ENCODE measurements around the gene BOD1. TPM values are rescaled to one million over a fixed set of nuclear protein-coding genes. Genes with fewer than 3 reads are reported as not detected.

Gene BOD1
- total RNA-seq, 2 experiments from 2014 or later: 14.3 to 15.9 TPM

- Mint-ChIP-seq H3K4me1 (no peaks in the 10 kb centered on the region), H3K27ac (no peak overlapping the region), H3K36me3 (ENCODE audit: low read depth) (no peaks in the 10 kb centered on the region), H3K9me3 (no peaks in the 10 kb centered on the region), H3K4me3 (no peak overlapping the region), H3K27me3 (peaks cover 2% of the 10 kb centered on the region)
- DNase-seq: no peak
- ChIA-PET POLR2A (no interaction called here), CTCF (no interaction called here)
Measured at GRCh38 chr5:173630724-173631365, 14.4 kb upstream of the BOD1 start.

GRCh38 chr5:173629628-173630027, 13.2 kb upstream of the BOD1 start:
- ChIA-PET CTCF (interaction anchor here (0.8 to 1.1 kb wide), 2 partner anchors 14 to 344 kb away, joined by 3 read pairs; no protein-coding TSS in a partner anchor), POLR2A (no interaction called here)
- H3K27ac Mint-ChIP-seq: no peak overlapping the region
- no peaks in the 10 kb centered on the region for H3K36me3 Mint-ChIP-seq (ENCODE audit: low read depth)
- no peaks in the 10 kb centered on the region for H3K4me1 Mint-ChIP-seq
- no peaks in the 10 kb centered on the region for H3K9me3 Mint-ChIP-seq
- H3K4me3 Mint-ChIP-seq: no peak overlapping the region
- peaks cover 2% of the 10 kb centered on the region for H3K27me3 Mint-ChIP-seq
- DNase-seq: no peak

- POLR2A ChIA-PET: no interaction called here
- peaks cover 1% of the 10 kb centered on the region for H3K4me1 Mint-ChIP-seq
- H3K27ac Mint-ChIP-seq: no peak overlapping the region
- H3K27me3 Mint-ChIP-seq: peaks cover 2% of the 10 kb centered on the region
- CTCF ChIA-PET: interaction anchor here (1.1 kb wide), 1 partner anchor 12 kb away, joined by 3 read pairs; no protein-coding TSS in a partner anchor
- DNase-seq: no peak
- no peaks in the 10 kb centered on the region for H3K9me3 Mint-ChIP-seq
- no peaks in the 10 kb centered on the region for H3K36me3 Mint-ChIP-seq (ENCODE audit: low read depth)
- H3K4me3 Mint-ChIP-seq: no peak overlapping the region
Measured at GRCh38 chr5:173628501-173628900, 12.1 kb upstream of the BOD1 start.

- H3K4me3 Mint-ChIP-seq: no peak overlapping the region
- H3K9me3 Mint-ChIP-seq: no peaks in the 10 kb centered on the region
- no peaks in the 10 kb centered on the region for H3K36me3 Mint-ChIP-seq (ENCODE audit: low read depth)
- H3K27ac Mint-ChIP-seq: no peak overlapping the region
- ChIA-PET POLR2A (no interaction called here), CTCF (no interaction called here)
- DNase-seq: no peak
- peaks cover 3% of the 10 kb centered on the region for H3K4me1 Mint-ChIP-seq
- H3K27me3 Mint-ChIP-seq: peaks cover 2% of the 10 kb centered on the region
Measured at GRCh38 chr5:173627860-173628392, 11.5 kb upstream of the BOD1 start.

- H3K36me3 Mint-ChIP-seq (ENCODE audit: low read depth): no peaks in the 10 kb centered on the region
- H3K9me3 Mint-ChIP-seq: no peaks in the 10 kb centered on the region
- H3K4me3 Mint-ChIP-seq: no peak overlapping the region
- no peak for DNase-seq
- ChIA-PET POLR2A (no interaction called here), CTCF (interaction anchor here (1.2 kb wide), 1 partner anchor 346 kb away, joined by 5 read pairs; no protein-coding TSS in a partner anchor)
- peaks cover 3% of the 10 kb centered on the region for H3K4me1 Mint-ChIP-seq
- peaks cover 2% of the 10 kb centered on the region for H3K27me3 Mint-ChIP-seq
- H3K27ac Mint-ChIP-seq: no peak overlapping the region
Measured at GRCh38 chr5:173627271-173627670, 10.8 kb upstream of the BOD1 start.

- Mint-ChIP-seq H3K4me3 (no peak overlapping the region), H3K9me3 (no peaks in the 10 kb centered on the region), H3K27me3 (peaks cover 2% of the 10 kb centered on the region), H3K36me3 (ENCODE audit: low read depth) (no peaks in the 10 kb centered on the region), H3K4me1 (peaks cover 3% of the 10 kb centered on the region), H3K27ac (no peak overlapping the region)
- ChIA-PET POLR2A (no interaction called here), CTCF (interaction anchor here (1.2 kb wide), 1 partner anchor 346 kb away, joined by 5 read pairs; no protein-coding TSS in a partner anchor)
- no peak for DNase-seq
Measured at GRCh38 chr5:173626505-173626820, 10.0 kb upstream of the BOD1 start.

GRCh38 chr5:173625673-173626504, 9.4 kb upstream of the BOD1 start:
- DNase-seq: no peak
- no peak overlapping the region for H3K4me3 Mint-ChIP-seq
- POLR2A ChIA-PET: interaction anchor here (1.4 kb wide), 1 partner anchor 10 kb away, joined by 4 read pairs; no protein-coding TSS in a partner anchor
- peaks cover 3% of the 10 kb centered on the region for H3K4me1 Mint-ChIP-seq
- H3K36me3 Mint-ChIP-seq (ENCODE audit: low read depth): no peaks in the 10 kb centered on the region
- CTCF ChIA-PET: interaction anchor here (1.2 kb wide), 1 partner anchor 347 kb away, joined by 5 read pairs; no protein-coding TSS in a partner anchor
- H3K27ac Mint-ChIP-seq: no peak overlapping the region
- H3K9me3 Mint-ChIP-seq: no peaks in the 10 kb centered on the region
- H3K27me3 Mint-ChIP-seq: peaks cover 2% of the 10 kb centered on the region

GRCh38 chr5:173625261-173625660, 8.8 kb upstream of the BOD1 start:
- H3K27me3 Mint-ChIP-seq: peaks cover 2% of the 10 kb centered on the region
- DNase-seq: no peak
- no peaks in the 10 kb centered on the region for H3K36me3 Mint-ChIP-seq (ENCODE audit: low read depth)
- ChIA-PET POLR2A (interaction anchor here (1.4 kb wide), 1 partner anchor 9 kb away, joined by 4 read pairs; no protein-coding TSS in a partner anchor), CTCF (interaction anchor here (1.4 kb wide), 1 partner anchor 10 kb away, joined by 4 read pairs; no protein-coding TSS in a partner anchor)
- H3K4me1 Mint-ChIP-seq: peaks cover 3% of the 10 kb centered on the region
- no peak overlapping the region for H3K27ac Mint-ChIP-seq
- H3K9me3 Mint-ChIP-seq: no peaks in the 10 kb centered on the region
- no peak overlapping the region for H3K4me3 Mint-ChIP-seq

- H3K27me3 Mint-ChIP-seq: no peaks in the 10 kb centered on the region
- H3K9me3 Mint-ChIP-seq: no peaks in the 10 kb centered on the region
- DNase-seq: no peak
- CTCF ChIA-PET: interaction anchor here (1.4 kb wide), 1 partner anchor 9 kb away, joined by 4 read pairs; no protein-coding TSS in a partner anchor
- POLR2A ChIA-PET: interaction anchor here (1.4 kb wide), 1 partner anchor 9 kb away, joined by 4 read pairs; no protein-coding TSS in a partner anchor
- no peak overlapping the region for H3K4me3 Mint-ChIP-seq
- no peaks in the 10 kb centered on the region for H3K36me3 Mint-ChIP-seq (ENCODE audit: low read depth)
- H3K4me1 Mint-ChIP-seq: peaks cover 3% of the 10 kb centered on the region
- no peak overlapping the region for H3K27ac Mint-ChIP-seq
Measured at GRCh38 chr5:173624282-173624681, 7.8 kb upstream of the BOD1 start.

- ChIA-PET CTCF (interaction anchor here (0.8 to 1.4 kb wide), 2 partner anchors 8 to 349 kb away, joined by 3 to 4 read pairs; no protein-coding TSS in a partner anchor), POLR2A (no interaction called here)
- no peak overlapping the region for H3K4me3 Mint-ChIP-seq
- no peaks in the 10 kb centered on the region for H3K9me3 Mint-ChIP-seq
- peaks cover 6% of the 10 kb centered on the region for H3K4me1 Mint-ChIP-seq
- H3K27me3 Mint-ChIP-seq: no peaks in the 10 kb centered on the region
- H3K36me3 Mint-ChIP-seq (ENCODE audit: low read depth): no peaks in the 10 kb centered on the region
- no peak for DNase-seq
- H3K27ac Mint-ChIP-seq: no peak overlapping the region
Measured at GRCh38 chr5:173623789-173624188, 7.3 kb upstream of the BOD1 start.

GRCh38 chr5:173623296-173623771, 6.9 kb upstream of the BOD1 start:
- H3K4me1 Mint-ChIP-seq: peaks cover 7% of the 10 kb centered on the region
- H3K36me3 Mint-ChIP-seq (ENCODE audit: low read depth): no peaks in the 10 kb centered on the region
- H3K4me3 Mint-ChIP-seq: no peak overlapping the region
- POLR2A ChIA-PET: no interaction called here
- CTCF ChIA-PET: interaction anchor here (0.5 to 0.8 kb wide), 2 partner anchors 349 to 350 kb away, joined by 3 read pairs; no protein-coding TSS in a partner anchor
- no peak for DNase-seq
- H3K27me3 Mint-ChIP-seq: no peaks in the 10 kb centered on the region
- no peaks in the 10 kb centered on the region for H3K9me3 Mint-ChIP-seq
- no peak overlapping the region for H3K27ac Mint-ChIP-seq

- H3K27ac Mint-ChIP-seq: no peak overlapping the region
- H3K27me3 Mint-ChIP-seq: no peaks in the 10 kb centered on the region
- CTCF ChIA-PET: interaction anchor here (0.5 to 2.0 kb wide), 2 partner anchors 303 to 350 kb away, joined by 3 to 6 read pairs; no protein-coding TSS in a partner anchor
- H3K4me1 Mint-ChIP-seq: peaks cover 8% of the 10 kb centered on the region
- no peak for DNase-seq
- no peak overlapping the region for H3K4me3 Mint-ChIP-seq
- no peaks in the 10 kb centered on the region for H3K36me3 Mint-ChIP-seq (ENCODE audit: low read depth)
- POLR2A ChIA-PET: no interaction called here
- H3K9me3 Mint-ChIP-seq: no peaks in the 10 kb centered on the region
Measured at GRCh38 chr5:173622183-173623047, 6.0 kb upstream of the BOD1 start.

Measured in activated CD4-positive, alpha-beta memory T cell treated with anti-CD3 and anti-CD28 coated beads, Interleukin-2, amount 10 ng/mL, durations not matched to agents 7 days and 5 days (primary cell).